ENCODE measurements around the gene ABTB2.

DNA sequence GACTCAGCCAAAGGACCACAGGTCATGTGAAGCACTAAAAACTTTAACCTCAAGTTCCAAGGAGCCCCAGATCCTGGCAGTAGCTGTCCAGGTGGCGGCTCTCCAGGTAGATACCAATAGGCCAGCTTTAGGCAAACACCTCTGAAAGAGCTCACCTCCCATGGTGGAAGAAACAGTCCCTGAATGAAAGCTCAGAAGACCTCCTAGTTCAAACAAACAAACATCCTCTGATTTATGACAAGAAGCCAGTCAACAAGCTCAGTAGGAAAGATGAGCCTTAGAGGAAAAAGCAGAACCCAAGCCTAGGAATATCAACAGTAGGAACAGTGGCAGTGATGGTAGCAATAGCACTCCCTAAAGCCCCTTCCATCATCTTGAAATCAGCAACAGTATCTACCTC lies 17.2 kb downstream of the ABTB2 start:
- TF ChIP-seq, protein P1, sequence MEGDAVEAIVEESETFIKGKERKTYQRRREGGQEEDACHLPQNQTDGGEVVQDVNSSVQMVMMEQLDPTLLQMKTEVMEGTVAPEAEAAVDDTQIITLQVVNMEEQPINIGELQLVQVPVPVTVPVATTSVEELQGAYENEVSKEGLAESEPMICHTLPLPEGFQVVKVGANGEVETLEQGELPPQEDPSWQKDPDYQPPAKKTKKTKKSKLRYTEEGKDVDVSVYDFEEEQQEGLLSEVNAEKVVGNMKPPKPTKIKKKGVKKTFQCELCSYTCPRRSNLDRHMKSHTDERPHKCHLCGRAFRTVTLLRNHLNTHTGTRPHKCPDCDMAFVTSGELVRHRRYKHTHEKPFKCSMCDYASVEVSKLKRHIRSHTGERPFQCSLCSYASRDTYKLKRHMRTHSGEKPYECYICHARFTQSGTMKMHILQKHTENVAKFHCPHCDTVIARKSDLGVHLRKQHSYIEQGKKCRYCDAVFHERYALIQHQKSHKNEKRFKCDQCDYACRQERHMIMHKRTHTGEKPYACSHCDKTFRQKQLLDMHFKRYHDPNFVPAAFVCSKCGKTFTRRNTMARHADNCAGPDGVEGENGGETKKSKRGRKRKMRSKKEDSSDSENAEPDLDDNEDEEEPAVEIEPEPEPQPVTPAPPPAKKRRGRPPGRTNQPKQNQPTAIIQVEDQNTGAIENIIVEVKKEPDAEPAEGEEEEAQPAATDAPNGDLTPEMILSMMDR (IDR thresholded peaks at IDR 0.05), result no peak
- TF ChIP-seq POLR2A (IDR thresholded peaks at IDR 0.05), result no peak
- TF ChIP-seq POLR2AphosphoS5 (IDR thresholded peaks at IDR 0.05), result no peak
